Ureter (tissue), 1 donor: ENCODE measurements around the gene IL12RB2. TPM values are rescaled to one million over a fixed set of nuclear protein-coding genes. Genes with fewer than 3 reads are reported as not detected.

Source experiments
- DNase-seq: peaks from one replicate; pipeline ENCODE4 v3.0.0-alpha.2; 2020; ENCODE audit warnings: low spot score
- total RNA-seq: library from RNA; stranded (reverse); gene quantifications from one replicate; pipeline ENCODE4 v1.2.4, GENCODE V29; 2023
- donor health status: DM: yes; HTN: yes; CAD: no.

The IL12RB2 gene
- total RNA-seq, 1 donor from 2014 or later = 0.60 TPM

- no peak for DNase-seq
Measured at GRCh38 chr1:67313934-67314671, 6.4 kb downstream of the IL12RB2 start.

GRCh38 chr1:67314696-67315095 is 7.0 kb downstream of the IL12RB2 start:
- no peak for DNase-seq

- no peak for DNase-seq
Measured at GRCh38 chr1:67316180-67316902, 8.7 kb downstream of the IL12RB2 start.

GRCh38 chr1:67316918-67317317 is 9.2 kb downstream of the IL12RB2 start:
- DNase-seq = no peak

- no peak for DNase-seq
Measured at GRCh38 chr1:67317803-67318202, 10.1 kb downstream of the IL12RB2 start.

- DNase-seq = no peak
Measured at GRCh38 chr1:67322442-67322841, 14.8 kb downstream of the IL12RB2 start.

GRCh38 chr1:67323087-67323486 is 15.4 kb downstream of the IL12RB2 start:
- no peak for DNase-seq

GRCh38 chr1:67324068-67324467 is 16.4 kb downstream of the IL12RB2 start:
- no peak for DNase-seq

GRCh38 chr1:67327864-67328466 is 20.3 kb downstream of the IL12RB2 start:
- no peak for DNase-seq

- no peak for DNase-seq
Measured at GRCh38 chr1:67332653-67333529, 25.2 kb downstream of the IL12RB2 start.

- DNase-seq = no peak
Measured at GRCh38 chr1:67333603-67334002, 25.9 kb downstream of the IL12RB2 start.

- DNase-seq = no peak
Measured at GRCh38 chr1:67335411-67335810, 27.7 kb downstream of the IL12RB2 start.

- DNase-seq = no peak
Measured at GRCh38 chr1:67336157-67336556, 28.5 kb downstream of the IL12RB2 start.

- DNase-seq = no peak
Measured at GRCh38 chr1:67336783-67337182, 29.1 kb downstream of the IL12RB2 start.

- no peak for DNase-seq
Measured at GRCh38 chr1:67338642-67339041, 31.0 kb downstream of the IL12RB2 start.

GRCh38 chr1:67339623-67340343 is 32.1 kb downstream of the IL12RB2 start:
- no peak for DNase-seq

GRCh38 chr1:67342076-67342890 is 34.6 kb downstream of the IL12RB2 start:
- DNase-seq = no peak

GRCh38 chr1:67345556-67345955 is 37.9 kb downstream of the IL12RB2 start:
- DNase-seq = no peak

GRCh38 chr1:67346982-67347381 is 39.3 kb downstream of the IL12RB2 start:
- no peak for DNase-seq
